WTC11 (cell line): Measurements from ENCODE around the gene SLC44A3.

Experiments
- ETV6 ChIP-seq: sonication (generic); formaldehyde crosslinking; IDR thresholded peaks from 2 replicates; pipeline ENCODE4 v1.8.1; 2022; ENCODE audit warnings: mild to moderate bottlenecking, missing genetic modification reagents
- MXD4 ChIP-seq: fragments of 250-450 bp; sonication (Bioruptor Pico); IDR thresholded peaks from 2 replicates; pipeline ENCODE4 v1.8.0; 2021; ENCODE audit warnings: mild to moderate bottlenecking, moderate library complexity, borderline replicate concordance
- SMAD4 ChIP-seq: sonication (generic); formaldehyde crosslinking; IDR thresholded peaks from 2 replicates; pipeline ENCODE4 v1.8.0; 2022; ENCODE audit warnings: mild to moderate bottlenecking, missing genetic modification reagents
- TEAD4 ChIP-seq: sonication (generic); formaldehyde crosslinking; IDR thresholded peaks from 2 replicates; pipeline ENCODE4 v1.8.0; 2022; ENCODE audit warnings: mild to moderate bottlenecking, missing genetic modification reagents
- ZNF121 ChIP-seq: sonication (generic); formaldehyde crosslinking; IDR thresholded peaks from 2 replicates; pipeline ENCODE4 v1.8.0; 2023; ENCODE audit warnings: missing genetic modification reagents
- ZNF138 ChIP-seq: sonication (generic); formaldehyde crosslinking; conservative IDR thresholded peaks from 2 replicates; pipeline ENCODE4 v1.8.1; 2022; ENCODE audit warnings: mild to moderate bottlenecking, moderate library complexity, missing genetic modification reagents
- ZNF423 ChIP-seq: fragments of 250-450 bp; sonication (Bioruptor Pico); IDR thresholded peaks from 2 replicates; pipeline ENCODE4 v2.1.2; 2022; ENCODE audit warnings: mild to moderate bottlenecking, moderate library complexity
- TF ChIP-seq, protein P1 (sequence below): fragments of 200-600 bp; IDR thresholded peaks from 2 replicates; pipeline ENCODE4 v1.8.0; 2022; ENCODE audit warnings: antibody characterized with exemption
- TF ChIP-seq, protein P2 (sequence below): sonication (generic); formaldehyde crosslinking; IDR thresholded peaks from 2 replicates; pipeline ENCODE4 v1.8.0; 2022; ENCODE audit warnings: missing genetic modification reagents
- TF ChIP-seq, protein P3 (sequence below): sonication (generic); formaldehyde crosslinking; conservative IDR thresholded peaks from 2 replicates; pipeline ENCODE4 v1.8.1; 2022; ENCODE audit warnings: mild to moderate bottlenecking, missing genetic modification reagents
- TF ChIP-seq, protein P4 (sequence below): sonication (generic); formaldehyde crosslinking; IDR thresholded peaks from 2 replicates; pipeline ENCODE4 v1.8.0; 2023; ENCODE audit warnings: missing genetic modification reagents, mild to moderate bottlenecking, borderline replicate concordance
- TF ChIP-seq, protein P5 (sequence below): sonication (generic); formaldehyde crosslinking; IDR thresholded peaks from 2 replicates; pipeline ENCODE4 v1.8.1; 2022; ENCODE audit warnings: mild to moderate bottlenecking, moderate library complexity, missing genetic modification reagents

DNA sequence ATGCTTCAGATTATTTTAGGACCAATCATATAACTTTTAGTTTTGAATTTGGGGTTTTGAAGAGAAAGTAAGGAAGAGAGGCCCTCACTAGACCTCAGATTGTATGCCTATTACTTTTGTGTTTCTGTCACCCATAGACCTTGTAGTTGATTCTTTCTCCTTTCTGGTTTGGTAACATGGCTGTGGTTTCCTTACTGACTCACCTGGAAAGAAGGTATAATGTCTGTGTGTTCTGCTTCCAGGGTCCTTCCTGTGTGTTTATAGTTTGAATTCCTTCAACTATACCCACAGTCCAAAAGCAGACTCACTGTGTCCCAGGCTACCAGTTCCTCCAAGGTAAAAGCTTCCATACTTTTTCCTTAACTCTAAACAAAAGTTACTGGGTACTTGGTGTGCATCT lies 8.1 kb downstream of the SLC44A3 start:
- TF ChIP-seq ETV6 (CRISPR knock-in tag) (no peak), SMAD4 (CRISPR knock-in tag) (no peak), ZNF121 (CRISPR knock-in tag) (no peak), ZNF138 (CRISPR knock-in tag) (no peak), ZNF423 (CRISPR knock-in tag) (no peak), MXD4 (CRISPR knock-in tag) (no peak), TEAD4 (CRISPR knock-in tag) (no peak)
- TF ChIP-seq, protein P1, sequence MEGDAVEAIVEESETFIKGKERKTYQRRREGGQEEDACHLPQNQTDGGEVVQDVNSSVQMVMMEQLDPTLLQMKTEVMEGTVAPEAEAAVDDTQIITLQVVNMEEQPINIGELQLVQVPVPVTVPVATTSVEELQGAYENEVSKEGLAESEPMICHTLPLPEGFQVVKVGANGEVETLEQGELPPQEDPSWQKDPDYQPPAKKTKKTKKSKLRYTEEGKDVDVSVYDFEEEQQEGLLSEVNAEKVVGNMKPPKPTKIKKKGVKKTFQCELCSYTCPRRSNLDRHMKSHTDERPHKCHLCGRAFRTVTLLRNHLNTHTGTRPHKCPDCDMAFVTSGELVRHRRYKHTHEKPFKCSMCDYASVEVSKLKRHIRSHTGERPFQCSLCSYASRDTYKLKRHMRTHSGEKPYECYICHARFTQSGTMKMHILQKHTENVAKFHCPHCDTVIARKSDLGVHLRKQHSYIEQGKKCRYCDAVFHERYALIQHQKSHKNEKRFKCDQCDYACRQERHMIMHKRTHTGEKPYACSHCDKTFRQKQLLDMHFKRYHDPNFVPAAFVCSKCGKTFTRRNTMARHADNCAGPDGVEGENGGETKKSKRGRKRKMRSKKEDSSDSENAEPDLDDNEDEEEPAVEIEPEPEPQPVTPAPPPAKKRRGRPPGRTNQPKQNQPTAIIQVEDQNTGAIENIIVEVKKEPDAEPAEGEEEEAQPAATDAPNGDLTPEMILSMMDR = no peak
- TF ChIP-seq, protein P2, sequence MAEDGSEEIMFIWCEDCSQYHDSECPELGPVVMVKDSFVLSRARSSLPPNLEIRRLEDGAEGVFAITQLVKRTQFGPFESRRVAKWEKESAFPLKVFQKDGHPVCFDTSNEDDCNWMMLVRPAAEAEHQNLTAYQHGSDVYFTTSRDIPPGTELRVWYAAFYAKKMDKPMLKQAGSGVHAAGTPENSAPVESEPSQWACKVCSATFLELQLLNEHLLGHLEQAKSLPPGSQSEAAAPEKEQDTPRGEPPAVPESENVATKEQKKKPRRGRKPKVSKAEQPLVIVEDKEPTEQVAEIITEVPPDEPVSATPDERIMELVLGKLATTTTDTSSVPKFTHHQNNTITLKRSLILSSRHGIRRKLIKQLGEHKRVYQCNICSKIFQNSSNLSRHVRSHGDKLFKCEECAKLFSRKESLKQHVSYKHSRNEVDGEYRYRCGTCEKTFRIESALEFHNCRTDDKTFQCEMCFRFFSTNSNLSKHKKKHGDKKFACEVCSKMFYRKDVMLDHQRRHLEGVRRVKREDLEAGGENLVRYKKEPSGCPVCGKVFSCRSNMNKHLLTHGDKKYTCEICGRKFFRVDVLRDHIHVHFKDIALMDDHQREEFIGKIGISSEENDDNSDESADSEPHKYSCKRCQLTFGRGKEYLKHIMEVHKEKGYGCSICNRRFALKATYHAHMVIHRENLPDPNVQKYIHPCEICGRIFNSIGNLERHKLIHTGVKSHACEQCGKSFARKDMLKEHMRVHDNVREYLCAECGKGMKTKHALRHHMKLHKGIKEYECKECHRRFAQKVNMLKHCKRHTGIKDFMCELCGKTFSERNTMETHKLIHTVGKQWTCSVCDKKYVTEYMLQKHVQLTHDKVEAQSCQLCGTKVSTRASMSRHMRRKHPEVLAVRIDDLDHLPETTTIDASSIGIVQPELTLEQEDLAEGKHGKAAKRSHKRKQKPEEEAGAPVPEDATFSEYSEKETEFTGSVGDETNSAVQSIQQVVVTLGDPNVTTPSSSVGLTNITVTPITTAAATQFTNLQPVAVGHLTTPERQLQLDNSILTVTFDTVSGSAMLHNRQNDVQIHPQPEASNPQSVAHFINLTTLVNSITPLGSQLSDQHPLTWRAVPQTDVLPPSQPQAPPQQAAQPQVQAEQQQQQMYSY (CRISPR knock-in tag) = no peak
- TF ChIP-seq, protein P3, sequence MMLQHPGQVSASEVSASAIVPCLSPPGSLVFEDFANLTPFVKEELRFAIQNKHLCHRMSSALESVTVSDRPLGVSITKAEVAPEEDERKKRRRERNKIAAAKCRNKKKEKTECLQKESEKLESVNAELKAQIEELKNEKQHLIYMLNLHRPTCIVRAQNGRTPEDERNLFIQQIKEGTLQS (CRISPR knock-in tag) = no peak
- TF ChIP-seq, protein P4, sequence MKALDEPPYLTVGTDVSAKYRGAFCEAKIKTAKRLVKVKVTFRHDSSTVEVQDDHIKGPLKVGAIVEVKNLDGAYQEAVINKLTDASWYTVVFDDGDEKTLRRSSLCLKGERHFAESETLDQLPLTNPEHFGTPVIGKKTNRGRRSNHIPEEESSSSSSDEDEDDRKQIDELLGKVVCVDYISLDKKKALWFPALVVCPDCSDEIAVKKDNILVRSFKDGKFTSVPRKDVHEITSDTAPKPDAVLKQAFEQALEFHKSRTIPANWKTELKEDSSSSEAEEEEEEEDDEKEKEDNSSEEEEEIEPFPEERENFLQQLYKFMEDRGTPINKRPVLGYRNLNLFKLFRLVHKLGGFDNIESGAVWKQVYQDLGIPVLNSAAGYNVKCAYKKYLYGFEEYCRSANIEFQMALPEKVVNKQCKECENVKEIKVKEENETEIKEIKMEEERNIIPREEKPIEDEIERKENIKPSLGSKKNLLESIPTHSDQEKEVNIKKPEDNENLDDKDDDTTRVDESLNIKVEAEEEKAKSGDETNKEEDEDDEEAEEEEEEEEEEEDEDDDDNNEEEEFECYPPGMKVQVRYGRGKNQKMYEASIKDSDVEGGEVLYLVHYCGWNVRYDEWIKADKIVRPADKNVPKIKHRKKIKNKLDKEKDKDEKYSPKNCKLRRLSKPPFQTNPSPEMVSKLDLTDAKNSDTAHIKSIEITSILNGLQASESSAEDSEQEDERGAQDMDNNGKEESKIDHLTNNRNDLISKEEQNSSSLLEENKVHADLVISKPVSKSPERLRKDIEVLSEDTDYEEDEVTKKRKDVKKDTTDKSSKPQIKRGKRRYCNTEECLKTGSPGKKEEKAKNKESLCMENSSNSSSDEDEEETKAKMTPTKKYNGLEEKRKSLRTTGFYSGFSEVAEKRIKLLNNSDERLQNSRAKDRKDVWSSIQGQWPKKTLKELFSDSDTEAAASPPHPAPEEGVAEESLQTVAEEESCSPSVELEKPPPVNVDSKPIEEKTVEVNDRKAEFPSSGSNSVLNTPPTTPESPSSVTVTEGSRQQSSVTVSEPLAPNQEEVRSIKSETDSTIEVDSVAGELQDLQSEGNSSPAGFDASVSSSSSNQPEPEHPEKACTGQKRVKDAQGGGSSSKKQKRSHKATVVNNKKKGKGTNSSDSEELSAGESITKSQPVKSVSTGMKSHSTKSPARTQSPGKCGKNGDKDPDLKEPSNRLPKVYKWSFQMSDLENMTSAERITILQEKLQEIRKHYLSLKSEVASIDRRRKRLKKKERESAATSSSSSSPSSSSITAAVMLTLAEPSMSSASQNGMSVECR (CRISPR knock-in tag) = no peak
- TF ChIP-seq, protein P5, sequence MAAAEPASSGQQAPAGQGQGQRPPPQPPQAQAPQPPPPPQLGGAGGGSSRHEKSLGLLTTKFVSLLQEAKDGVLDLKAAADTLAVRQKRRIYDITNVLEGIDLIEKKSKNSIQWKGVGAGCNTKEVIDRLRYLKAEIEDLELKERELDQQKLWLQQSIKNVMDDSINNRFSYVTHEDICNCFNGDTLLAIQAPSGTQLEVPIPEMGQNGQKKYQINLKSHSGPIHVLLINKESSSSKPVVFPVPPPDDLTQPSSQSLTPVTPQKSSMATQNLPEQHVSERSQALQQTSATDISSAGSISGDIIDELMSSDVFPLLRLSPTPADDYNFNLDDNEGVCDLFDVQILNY (CRISPR knock-in tag) = no peak
